Muscle of arm (tissue), 12 donors: ENCODE results near the gene ARHGAP19. TPM values are rescaled to one million over a fixed set of nuclear protein-coding genes. Genes with fewer than 3 reads are reported as not detected.

Source experiments
- DNase-seq: peaks from one replicate; pipeline ENCODE4 v3.0.0-alpha.2; 2013
- polyA plus RNA-seq, 12 donors: library from polyadenylated mRNA; unstranded; fragments of 120-200 nt; gene quantifications; one replicate each; pipeline ENCODE4 v1.2.1, GENCODE V29; 2013; ENCODE audit not compliant: insufficient read length in 12 of 12

Gene ARHGAP19
- polyA plus RNA-seq, 12 donors, result 8.3 to 29.0 (median 14.2) TPM; not detected in 1

DNA sequence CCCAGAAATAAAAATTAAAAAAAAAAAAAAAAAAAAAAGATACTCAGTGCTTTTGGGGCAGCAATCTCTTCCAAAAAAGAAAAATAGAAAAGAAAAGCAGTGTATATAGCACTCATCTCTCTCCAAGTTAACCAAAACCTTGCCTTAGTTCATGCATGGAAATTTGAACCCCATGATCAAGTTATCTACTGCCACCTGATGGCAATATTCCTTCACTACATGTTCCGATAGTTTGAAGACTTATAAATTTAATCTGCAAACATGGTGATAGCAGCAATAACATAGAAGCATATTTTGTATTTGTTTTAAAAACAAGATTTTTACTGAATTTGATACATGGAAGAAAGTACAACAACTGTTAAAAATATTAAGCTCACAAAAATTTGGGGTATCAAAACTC is 58.0 kb downstream of the ARHGAP19 start:
- peak; percentile 19 for DNase-seq

DNA sequence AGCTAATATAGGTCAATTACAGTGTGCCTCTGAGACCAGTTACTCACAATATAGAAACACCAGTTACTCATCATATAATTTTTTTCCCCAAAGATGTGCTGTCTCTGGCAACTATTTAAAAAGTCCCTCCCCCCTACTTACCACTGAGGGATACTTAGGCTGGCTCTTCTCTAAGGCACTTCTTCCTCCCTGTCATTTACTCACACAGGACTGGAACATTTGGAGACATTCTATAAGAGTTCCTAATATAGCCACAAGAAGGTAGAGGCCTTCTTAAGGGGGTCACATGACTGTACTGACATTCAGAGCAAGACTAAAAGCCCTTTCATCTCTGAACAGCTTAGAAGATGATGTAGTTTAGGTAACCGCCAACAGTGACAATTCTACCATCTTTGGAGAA is 62.3 kb downstream of the ARHGAP19 start:
- DNase-seq, result no peak

DNA sequence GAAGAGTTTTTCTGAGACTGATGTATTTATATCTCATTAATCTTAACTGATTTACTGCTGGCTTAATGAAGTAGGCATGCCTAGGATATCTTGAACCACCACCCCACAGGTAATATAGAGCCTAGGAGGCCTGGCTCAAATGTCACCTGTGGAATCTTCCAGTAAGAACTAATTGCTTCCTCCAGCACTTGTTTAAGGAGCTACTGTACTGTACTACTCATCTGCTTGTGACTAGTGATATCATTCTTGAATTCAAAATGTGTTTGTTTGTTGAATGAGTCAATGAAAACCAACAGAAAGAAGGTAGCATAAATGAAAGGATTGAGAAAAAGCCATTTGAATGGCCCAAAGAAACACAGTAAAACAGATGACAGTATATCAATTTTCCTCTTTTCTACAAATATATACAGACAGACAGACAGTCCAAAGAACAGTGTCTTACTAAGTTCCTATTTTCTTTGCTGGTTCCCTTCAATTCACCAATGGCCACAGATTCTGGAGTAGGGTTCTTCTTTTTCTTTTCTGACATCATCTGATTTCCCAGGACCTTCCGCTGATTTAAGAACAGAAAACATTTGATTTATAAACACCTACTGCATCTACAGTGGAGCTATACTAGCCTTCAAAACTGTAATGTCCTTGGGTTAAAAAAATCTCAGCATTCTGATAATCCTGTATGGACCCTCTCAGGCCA is 63.0 kb downstream of the ARHGAP19 start:
- no peak for DNase-seq

DNA sequence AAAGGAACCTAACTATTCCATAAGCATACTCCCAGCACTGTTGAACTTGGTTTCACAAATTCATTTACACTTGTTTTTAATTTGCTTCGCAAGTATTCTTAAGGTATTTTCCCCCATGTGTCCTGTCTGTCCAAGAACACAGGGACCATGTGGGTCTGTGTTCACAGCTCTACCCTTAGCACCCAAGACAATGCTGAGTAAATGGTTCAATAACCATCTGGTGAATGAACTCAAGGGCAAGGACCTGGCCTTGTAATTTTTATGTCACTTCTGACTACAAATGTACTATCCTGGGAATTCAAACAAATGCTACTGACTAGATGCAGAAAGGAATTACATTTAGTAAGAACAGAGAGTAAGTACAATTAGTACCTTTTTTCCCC is 63.7 kb downstream of the ARHGAP19 start:
- DNase-seq, result no peak

DNA sequence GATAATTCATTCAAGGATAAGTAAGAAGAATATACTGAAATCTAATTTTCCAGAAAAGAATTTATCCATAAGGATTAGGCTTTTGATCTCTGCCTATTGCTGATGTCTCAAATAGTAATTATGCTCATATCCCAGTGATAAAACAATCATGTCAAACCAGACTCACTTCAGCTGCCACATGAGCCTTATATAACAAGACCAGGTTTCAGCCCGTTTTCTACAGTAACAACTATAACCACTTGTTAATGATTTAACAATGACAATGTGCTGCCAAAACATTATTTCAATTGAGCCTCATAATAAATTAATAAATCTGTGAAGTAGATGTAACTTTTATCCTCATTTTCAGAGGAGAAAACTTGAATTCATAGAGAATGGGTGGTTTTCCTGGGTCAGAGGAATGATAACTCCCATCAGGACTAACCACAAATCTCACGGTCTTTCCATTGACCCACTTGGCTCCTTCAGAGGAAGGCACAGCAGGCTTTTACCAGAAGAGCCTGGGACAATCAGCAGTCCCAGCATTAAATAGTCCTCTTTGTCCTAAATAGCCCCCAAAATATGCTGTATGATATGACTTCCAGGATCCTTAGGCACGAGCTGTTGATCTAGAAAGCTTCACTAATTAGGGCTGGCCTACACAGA is 64.2 kb downstream of the ARHGAP19 start:
- DNase-seq, result no peak

DNA sequence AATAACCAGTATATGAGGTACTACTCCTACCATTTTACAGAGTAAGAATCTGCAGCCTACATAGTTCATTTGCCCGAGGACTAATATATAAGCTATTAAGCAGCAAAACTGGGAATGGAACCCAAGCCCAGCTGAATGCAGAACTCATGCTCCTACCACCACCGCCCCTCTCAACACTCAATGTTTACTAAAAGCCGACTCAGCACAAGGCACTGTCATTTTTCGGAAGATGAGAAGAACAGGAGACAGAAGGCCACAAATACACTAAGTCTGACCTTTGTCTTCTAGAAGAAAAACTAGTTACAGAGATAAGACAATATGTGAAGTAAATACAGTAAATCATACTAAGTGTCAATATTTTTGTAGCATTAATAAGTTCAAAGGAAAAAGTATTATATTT is 66.0 kb downstream of the ARHGAP19 start:
- DNase-seq, result no peak

DNA sequence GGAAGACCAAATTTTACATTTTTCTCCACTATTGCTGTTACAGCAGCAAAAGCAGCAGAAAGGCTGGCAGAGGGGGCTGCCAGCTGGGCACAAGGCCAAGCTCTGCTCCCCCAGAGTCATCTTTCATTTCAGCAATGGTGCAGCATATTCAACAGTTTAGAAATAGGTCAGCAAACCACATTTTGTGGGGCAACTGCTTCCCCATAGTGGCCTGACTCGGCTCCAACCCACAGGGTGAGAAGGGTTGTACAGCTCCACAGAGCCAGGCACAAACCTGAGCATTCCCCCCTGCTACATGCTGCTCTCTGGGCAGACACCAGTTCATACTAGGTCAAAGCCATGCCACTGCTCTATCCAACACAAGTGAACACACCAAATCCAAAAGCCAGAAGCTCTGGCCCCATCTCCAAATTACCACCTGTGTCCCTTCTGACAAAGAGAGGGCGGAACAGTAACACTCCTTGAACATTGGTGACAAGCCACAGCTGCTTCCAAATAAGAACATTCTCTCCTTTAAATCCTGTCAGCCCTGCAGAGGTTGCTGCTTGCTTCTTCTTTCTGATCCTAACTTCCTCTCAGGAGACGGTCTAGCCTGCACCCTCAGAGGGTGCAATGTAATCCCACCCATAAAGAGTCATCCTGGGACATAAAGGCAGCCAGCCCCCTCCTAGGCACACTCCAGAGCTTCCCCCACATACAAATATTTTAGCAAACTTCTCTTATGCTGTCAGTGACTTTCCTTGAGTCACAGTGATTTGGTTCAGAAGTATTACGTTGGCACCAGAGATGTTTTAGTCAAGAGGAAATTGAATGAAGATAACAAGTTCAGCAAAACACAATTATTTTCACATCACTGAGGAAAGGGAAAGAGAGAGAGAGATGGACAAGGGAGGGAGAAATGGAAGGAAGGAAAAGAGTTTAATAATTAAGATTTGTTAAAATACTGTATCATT is 67.7 kb downstream of the ARHGAP19 start:
- no peak for DNase-seq

DNA sequence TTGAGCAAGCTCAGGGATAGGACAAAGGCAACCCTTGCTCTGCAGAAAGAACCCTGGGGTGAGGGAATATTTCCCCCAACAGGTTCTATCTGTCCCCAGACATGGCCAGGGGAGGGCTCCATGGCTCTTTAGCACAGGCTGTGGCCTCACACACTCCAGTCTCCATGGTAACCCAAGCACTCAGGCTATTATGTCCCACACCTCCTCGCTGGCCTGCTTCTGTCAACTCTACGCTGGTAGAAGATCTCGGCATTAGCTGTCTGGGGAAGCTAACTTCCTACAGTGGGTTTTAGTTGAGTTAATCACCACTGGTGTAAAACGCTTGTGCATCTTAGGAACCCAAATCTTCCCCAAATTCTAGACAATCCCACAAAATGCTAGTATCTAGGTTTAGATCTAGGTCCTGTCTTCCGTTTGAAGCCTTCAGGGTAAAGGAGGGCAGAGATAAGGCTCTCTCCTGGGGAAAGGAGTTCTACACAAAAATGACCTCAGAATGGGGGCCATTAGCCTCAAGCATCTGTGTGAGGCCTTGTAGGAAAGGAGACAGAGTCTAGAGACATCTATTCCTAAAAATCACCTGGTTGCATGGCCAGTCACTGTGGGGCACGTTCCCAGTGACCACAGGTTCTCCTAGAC is 70.0 kb downstream of the ARHGAP19 start:
- DNase-seq, result no peak

DNA sequence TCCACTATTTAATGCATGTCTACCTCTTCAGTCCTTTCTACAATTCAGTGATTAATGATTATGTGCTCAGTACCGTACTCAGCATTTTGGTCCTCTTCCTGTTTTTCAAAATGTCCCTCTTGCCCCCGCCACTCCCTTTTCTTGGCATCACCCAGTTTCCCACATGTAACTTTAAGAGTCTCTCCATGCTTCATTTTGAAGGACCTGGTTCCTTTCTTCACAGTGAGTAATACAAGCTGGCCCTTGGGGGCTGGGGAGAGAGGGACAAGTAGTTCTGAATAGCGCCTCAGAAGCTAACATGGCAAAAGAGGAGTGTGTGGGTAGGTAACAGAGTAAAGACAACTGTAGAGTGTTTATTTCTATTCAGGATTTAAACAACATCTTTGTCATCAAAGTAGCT is 72.1 kb downstream of the ARHGAP19 start:
- DNase-seq, result no peak

DNA sequence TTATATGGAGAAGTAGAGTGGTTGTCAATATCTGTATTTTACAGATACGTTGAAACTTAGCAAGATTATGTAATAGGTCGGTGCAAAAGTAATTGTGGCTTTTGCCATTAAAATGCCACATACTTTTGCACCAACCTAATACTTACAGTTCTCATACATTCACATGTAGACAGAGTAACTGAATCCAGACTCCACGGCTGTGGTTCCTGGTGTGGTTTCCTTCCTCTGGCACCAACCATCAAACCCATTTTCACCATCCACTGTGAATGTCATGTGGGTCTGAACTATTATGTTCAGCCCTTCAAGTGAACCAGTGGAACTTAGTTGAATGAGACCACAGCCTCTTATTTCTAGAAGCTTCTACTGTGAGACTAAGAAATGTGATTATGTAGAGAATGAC is 75.1 kb downstream of the ARHGAP19 start:
- no peak for DNase-seq

DNA sequence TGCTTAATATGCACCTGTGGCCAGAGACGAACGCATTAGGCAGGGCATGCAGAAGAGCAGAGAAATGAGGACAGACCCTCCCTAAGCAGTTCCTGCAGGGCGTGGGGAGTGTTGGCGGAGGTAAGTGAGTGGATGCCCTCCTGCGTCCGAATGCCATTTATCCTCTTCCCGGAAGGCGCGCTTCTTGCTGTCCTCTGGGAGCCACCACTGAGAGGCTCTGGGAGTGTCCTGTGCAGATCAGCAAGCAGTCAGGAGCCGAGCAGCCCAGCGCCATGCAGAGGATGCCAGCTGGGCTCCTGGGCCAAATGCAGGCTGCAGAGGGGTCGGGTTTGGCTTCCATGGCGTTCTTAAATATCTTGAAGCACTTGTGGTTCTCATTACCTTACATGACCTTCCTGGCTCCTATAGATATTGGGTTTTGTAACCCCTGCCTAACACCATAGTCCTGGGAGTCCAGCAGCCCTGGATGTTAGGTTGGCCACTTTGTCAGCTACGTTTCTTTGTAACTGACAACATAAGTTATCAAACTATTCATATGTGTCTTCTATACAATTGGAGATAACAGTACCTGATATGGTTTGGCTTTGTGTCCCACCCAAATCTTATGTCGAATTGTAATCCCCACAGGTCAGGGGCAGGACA is 76.7 kb downstream of the ARHGAP19 start:
- no peak for DNase-seq

DNA sequence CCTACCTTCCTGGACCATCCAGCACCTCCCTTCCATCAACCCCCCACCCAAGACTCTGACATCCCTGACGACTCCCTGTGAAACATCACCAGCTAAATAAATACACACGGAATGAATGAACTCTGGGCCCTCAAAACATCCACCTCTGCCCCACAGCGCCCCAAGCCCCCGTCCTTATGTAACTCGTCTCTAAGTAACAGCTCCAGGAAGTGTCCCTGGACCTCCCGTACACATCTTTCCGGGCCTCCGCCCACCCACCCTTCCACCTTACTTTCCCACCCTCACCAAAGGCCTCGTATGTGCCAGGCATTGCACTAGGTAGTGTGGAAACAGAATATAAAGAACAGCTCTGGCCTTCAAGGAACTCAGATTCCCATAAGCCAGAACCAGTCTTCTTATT is 79.0 kb downstream of the ARHGAP19 start:
- DNase-seq, result no peak

DNA sequence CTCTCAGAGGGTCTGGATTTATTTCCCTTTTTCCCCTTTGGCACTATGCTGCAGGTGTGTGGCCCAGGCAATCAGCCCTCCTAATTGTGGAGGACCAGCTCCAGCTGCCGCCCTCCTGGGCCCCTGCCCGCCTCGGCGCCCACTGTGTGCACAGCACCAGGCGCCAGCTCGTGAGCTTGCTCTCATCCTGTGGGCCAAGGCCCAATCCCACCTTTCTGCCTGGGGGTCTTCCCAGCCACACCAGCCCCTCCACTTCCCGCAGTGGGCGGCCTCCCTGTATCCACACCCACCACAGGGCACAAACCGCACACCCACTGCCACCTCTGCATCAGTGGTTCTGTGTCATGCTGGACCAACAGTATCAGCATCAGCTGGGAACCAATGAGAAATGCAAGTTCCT is 81.2 kb downstream of the ARHGAP19 start:
- DNase-seq, result no peak

DNA sequence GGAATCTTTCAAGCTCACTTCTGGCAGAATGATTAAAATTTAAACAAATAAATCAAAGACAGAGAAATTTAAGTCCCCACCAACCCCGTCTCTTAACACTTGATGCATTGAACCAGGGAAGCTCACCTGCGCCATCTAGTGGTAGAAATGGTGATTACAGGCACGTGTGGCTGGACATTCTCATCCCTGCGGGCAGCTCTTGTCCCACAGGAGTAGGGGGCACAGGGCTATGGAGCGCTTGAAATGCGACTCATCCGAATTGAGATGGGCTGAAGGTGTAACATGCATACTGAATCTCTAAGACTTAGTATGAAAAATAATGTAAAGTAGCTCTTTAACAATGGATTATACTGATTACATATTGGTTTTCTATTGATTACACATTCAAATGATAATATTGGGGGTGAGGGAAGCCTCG is 81.9 kb downstream of the ARHGAP19 start:
- DNase-seq, result peak; percentile 71

DNA sequence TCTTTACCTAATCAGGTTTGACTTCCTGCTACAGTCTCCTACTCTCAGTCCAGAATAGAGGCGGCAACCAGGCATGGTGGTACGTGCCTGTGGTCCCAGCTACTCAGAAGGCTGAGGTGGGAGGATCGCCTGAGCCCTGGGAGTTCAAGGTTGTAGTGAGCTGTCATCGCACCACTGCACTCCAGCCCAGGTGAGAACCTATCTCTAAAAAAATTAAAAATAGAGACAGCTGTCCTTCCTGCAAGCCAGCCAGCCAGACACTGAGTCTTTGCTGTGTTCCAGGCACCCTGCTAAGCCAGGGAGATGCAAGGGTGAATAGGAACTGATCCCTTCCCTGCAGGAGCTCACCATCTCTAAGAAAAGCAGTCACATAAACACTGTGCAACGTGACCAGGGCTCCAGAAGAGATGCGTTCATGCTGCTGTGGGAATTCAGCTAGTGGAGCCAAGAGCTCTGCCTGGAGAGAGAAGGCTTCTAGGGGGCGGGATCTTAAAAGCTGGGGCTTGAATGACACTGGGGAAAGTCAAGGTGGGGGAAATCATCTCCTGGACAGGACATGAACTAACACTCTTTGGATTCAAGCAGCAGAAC is 84.6 kb downstream of the ARHGAP19 start:
- DNase-seq, result no peak

DNA sequence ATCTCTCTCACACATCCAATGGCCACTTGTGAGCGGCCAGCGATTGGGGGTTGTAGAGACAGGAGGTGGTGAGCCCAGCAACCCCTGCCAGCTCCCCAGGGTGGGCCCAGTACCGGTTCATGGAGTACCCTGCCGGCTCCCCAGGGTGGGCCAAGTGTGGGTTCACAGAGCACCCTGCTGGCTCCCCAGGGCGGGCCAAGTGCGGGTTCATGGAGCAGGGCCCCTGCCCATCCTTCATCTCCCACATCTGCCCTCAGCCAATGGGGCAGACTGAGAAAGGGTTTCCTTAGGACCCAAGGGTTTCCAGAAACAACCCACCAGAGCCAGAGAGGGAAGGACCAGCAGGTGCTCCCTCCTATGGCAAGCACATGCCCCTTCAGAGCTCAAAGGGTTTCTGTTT is 85.3 kb downstream of the ARHGAP19 start:
- DNase-seq, result no peak

DNA sequence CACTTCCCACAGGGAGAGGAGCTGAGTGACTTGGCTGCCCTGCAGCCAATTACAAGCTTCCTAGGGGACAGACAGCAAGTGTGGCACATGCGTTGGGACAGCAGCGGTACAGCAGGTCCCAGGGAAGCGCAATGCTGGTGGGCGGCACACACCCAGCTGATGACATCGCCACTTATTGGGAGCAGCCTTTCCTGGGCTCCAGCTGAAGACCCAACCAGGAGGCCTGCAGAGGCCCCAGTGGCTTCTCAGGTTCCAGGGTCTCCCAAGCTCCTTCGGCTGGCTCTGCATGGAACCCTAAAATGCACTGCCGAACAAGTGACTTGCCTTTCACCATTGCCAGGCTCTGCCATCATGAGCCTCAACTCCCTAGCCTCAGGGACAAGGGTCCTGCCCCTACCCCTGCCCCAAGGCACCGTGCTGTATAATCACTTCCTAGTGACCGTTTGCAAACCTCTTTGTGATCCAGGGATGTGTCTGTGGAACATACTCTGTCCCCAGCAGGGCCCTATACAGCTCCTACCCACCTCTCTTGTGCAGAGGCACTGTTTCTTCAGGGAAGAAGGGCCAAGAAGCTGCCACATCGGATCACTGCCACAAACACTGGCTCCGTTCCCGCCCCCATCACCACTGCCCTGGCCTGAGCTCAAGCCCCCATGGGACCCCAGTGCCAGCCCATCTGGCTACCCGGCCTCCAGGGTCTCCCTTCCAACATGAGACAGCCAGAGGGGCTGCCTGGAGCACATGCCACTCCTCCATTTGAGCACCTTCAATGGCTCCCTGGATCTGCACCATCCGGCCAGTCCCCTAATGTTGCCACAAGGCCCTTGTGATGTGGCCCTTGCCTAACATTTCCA is 87.4 kb downstream of the ARHGAP19 start:
- DNase-seq, result no peak

DNA sequence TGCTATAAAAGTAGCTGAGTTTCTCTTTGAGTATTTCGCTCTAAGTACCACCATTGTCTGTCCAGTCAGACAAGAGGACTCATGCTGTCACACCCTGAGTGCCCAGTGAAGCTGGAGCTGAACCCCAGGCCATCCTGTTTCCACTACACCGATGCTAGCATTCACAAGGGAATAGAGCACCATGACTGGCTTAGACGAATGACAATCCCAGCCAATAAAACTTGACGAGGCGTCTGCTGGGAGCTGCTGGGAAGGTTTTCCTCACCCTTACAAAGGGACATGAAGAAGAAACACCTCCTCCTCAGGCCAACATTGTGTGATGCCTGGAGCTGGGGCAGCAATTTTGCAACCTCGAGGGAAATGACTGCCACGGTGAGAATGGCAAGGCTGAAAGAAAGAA is 89.2 kb downstream of the ARHGAP19 start:
- DNase-seq, result no peak

DNA sequence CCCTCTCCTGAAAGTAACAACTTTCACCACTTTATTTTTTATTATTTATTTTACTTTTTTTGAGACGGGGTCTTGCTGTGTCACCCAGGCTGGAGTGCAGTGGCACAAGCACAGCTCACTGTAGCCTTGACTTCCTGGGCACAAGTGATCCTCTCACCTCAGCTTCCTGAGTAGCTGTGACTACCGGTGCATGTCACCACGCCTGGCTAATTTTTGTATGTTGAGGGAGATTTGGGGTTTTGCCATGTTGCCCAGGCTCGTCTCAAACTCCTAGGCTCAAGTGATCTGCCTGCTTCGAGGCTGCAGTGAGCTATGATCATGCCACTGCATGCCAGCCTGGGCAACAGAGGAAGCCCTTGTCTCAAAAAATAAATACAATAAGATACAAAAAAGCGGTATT is 91.8 kb downstream of the ARHGAP19 start:
- DNase-seq, result no peak

DNA sequence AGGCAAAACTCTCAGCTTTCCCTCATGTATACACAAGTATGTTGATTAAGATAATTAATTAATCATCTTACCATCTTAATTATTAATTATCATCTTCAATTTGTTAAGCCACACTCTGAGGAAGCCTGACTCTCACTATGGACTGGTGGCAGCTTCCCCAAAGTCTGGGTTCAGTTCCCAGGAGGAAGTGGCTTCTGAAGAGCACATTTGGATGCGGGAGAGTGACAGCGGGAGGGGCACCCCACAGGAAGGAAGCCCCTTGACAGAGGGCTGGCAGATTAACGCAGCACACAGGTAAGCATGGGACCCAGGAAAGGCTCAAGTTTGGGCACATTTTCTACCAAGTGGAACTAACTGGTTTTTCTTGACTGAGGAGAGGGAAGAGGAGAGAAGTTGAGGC is 93.3 kb downstream of the ARHGAP19 start:
- DNase-seq, result no peak
